Measurements from ENCODE around the gene DIAPH2. TPM values are rescaled to one million over a fixed set of nuclear protein-coding genes. Genes with fewer than 3 reads are reported as not detected.

Gene DIAPH2
- polyA plus RNA-seq, 3 donors, result 6.9 to 7.0 (median 6.9) TPM

DNA sequence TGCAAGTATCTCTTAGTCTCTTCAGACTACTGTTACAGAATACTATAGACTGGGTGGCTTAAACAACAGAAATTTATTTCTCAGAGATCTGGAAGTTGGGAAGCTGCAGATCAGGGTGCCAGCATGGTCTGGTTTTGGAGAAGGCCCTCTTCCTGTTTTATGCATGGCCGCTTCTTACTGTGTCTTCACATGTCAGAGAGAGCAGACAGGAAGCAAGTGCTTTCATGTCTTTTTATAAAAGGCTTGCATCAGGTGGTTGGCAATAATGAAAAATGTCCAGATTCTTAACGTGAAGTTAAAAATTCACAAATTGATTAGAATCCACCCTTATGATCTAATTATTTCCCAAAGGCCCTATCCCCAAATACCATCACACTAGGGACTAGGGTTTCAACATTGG lies 484.0 kb downstream of the DIAPH2 start:
- no peak for DNase-seq

DNA sequence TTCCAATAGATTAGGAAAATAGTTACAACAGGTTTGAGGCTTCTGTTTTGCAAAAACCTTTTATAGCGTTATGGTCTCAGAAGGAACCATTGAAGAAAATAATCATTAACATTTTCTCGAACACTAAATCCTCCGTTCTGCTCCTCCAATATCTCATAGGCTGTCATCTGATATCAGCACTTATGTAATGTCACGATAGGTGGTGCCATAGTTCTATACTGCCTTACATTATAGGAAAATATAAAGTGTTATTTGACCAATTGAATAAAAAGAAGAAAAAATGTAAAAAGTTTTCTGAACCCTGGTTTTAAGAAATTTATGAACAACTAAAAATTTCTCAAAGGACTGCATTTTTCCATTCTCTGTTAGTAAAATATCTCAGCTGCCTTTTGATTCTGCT lies 490.5 kb downstream of the DIAPH2 start:
- no peak for DNase-seq

DNA sequence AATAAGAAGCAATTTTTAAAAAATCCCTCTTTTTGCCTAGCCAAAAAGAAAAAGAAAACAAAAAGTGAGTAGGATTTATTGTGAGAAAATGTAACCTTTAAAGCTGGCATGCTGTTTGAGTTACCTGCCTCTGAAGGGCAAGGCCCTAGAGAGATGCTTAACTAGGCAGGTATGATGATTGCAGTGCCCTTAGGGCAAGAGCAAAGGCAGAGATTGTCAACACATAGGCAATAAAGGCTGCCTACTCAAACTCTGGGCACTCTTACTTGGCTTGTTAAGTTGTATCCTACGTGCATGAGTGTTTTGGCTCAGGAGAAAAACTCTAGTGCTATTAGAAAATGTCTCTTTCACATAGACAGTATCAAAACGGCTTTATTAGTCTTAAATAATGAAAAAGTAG lies 505.0 kb downstream of the DIAPH2 start:
- DNase-seq, result no peak

DNA sequence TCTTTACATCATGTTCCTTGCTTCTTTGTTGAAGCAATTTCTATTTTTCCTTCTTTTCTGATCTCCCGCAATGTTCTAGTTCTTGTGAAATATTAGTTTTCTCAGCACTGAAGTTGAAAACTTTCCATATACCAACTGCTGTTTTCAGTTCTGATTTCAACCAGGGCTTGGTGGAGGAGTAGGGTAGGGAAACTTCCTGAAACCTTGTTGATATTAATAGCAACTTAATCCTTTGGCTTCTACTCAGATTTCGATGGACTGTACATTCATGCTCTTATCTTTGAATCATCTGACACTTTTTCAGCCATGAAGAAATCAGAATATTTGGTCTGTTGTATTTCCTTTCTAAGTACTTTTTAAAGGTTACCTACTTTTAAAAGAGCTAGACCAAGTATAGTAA lies 514.9 kb downstream of the DIAPH2 start:
- no peak for DNase-seq

DNA sequence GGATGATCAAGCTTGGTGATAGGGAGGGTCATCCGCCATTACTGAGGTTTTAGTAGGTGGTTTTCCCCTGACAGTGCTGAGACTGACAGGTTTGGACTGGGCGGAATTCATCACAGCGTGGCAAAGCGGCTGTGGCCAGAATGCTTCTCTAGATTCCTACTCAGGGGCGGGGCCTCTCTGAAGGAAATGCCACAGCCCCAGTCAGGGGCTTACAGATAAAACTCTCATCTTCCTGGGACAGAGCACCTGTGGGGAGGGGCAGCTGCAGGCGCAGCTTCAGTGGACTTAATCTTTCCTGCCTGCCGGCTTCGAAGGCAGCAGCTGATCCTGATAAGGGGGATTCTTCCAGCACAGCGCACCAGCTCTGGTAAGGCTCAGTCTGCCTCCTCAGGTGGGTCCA lies 515.8 kb downstream of the DIAPH2 start:
- DNase-seq, result no peak

DNA sequence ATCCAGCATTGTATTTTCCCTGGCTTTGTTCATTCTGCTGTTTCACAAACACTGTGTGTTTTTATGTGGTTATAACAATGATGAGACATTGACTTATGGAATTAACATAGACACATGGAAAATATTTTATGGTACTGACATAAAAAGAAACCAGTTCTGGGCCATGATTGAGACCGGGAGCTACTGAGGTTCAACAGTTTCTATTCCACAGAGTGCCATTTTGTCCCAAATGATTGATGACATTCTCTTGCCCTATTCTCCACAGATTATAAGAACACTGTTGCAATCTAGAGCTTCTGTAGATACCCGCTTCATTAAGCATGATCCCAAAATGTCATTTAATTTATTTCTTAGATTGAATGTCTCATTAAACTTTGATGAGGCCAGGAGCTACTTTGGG lies 525.9 kb downstream of the DIAPH2 start:
- DNase-seq, result no peak

DNA sequence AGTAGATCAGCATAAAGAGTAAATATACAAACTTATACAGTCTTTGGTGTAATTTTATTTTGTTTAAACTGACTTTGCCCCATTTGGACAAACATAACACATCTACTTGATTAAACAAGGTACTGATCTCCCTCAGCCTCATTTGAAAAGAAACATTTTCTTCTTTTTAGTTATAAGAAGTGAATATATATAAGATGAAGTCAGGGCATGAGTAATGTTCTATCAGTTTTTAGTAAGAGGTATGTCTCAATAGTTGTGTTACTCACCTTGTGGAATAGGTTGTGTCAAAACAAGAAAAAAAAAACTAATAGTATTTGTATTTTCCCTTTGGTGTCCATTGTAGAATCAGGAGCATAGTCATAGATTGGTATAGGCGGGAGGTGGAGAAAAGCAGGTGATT lies 526.4 kb downstream of the DIAPH2 start:
- DNase-seq, result no peak

DNA sequence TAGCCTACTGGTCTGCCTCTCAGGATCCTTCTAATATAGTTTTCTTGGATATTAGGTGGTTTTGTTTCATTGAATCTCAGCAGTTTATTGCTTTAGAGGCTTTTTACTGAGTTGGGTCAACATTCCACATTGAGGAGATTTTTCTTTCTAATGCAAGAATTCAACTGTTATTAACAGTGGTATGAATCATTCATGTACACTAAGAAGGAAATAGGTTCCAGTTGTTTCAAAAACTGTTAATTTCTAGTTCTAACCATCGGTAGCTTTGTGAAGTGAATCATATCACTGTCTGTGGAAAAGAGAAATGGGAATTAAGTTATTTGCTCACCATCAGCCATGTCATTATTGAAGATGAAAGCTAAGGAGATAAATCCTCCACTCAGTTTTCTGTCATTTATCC lies 530.5 kb downstream of the DIAPH2 start:
- no peak for DNase-seq

DNA sequence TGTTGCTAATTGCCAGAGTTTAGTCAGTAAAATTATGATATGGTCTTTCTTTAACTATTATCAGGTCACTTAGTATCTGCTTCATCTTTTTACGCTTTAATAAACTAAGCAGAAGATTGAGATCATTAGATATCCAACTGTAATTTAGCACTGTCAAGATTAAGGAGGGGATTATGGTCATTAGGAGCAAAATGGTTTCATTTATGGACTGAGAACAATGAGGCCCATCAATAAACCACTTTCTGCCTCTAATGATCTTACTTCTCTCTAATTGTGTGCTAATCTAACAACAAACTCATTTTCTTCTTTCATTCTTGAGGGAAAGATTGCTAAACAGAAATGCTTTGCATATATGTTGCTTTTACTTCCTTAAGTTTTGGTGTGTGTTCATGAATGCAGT lies 539.5 kb downstream of the DIAPH2 start:
- no peak for DNase-seq

DNA sequence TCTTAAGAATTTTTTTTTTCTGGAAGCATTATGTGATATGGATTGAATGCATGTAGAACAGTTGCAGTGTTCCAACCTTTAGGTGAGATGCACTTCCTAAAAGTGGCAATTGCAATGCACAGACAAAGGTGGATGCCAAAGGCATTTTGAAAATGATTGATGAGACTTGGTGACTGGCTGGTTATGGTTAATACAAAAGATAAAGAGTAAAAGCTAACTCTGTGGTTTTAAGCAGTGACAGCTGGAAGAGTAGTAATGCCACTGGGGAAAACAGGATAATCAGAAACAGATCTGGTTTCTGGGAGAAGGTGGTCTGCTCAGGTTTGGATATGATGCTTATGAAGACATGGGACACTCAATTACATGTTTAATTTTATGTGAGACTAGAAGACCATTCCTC lies 544.7 kb downstream of the DIAPH2 start:
- no peak for DNase-seq

DNA sequence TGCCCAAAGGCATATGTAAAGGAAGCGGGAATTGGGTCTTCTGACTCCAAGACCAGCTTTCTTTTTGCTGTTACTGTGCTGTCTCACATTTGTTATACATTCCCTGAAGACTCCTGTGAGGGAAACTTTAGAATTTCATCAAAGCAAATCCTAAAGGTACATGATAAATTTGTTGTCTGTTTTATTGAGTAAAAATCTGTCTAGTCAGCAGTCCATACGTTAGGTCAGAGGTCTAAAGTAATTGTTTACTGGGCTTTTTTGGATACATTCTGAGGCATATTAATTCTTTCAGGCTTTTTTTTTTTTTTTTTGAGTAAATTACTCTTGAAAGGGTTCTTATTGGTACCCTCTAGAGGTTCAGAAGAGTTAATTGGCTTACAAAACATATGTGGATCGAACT lies 546.3 kb downstream of the DIAPH2 start:
- DNase-seq, result no peak

DNA sequence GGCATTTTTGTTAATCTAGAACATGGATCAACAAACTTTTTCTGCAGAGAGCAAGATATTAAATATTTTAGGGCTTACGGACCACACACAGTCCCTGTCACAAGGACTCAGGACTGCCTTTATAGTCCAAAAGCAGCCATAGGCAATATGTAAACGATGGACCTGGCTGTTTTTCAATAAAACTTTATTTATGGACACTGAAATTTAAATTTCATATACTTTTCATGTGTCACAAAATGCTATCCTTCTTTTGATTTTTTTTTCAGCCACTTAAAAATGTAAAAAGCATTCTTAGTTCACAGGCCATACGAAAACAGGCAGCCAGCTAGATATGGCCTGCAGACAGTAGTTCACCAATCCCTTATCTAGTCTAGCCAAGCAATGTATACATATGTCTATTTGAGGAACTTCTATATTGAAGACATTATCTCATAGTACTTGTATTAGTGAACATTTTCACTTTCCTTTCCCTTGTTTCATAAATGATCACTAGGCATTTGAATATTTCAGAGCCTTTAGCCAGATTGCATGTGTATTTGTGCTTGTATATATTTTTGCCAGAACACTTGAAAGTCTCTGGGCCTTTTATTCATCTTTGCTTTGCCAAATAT lies 549.9 kb downstream of the DIAPH2 start:
- no peak for DNase-seq

DNA sequence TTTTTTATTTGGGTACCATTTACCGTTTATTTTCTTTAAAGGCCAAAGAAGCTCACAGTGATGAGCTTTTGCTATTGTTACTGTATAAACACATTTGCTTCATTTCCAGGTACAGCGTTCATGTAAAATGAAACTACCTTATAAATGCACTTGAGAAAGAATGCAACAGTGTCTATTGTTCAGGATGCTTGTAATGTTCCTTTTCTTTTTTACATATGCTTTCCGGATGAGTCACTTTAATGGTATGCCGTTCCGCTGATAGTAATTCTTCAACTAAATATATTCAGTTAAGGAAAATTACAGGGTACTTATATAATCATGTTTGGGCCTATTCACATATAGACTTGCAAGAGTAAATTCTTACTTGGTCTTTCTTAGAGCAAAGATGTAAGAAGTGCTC lies 554.0 kb downstream of the DIAPH2 start:
- DNase-seq, result no peak

DNA sequence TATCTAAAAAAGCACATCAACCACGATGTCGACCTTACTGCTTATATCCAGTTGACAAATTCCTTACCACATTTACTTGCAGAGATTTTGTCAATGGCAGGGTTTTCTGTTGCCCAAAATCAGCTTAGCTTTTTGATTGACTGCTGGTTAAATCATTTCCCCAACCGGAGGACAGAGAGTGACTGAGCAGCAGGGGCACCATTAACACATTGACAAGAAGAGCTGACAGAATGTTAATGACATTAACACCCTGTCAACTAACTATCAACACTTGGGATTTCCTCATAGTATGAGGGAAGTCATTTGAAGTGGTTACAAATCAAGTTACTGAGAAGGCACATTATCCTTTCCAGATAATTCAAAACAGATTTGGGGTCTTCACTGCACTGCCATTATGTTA lies 567.5 kb downstream of the DIAPH2 start:
- DNase-seq, result no peak

DNA sequence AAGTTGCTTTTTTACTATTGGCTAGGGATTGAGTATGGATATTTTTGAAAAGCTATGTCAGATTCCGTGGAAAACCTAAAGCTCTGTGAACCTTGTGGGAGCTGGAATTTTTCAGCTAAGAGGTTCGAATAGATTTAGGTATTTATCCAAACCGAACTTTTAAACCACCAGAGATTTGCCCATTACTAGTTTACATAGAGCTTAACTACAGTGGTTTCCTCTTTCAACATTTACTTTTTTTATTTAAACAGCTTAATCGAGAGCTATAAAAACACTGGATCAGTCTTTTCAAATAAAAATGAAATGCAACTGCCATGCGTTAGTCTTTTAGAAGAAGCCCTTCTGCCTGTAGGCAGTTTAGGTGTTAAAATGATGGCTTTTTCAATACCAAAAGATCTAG lies 576.0 kb downstream of the DIAPH2 start:
- no peak for DNase-seq

DNA sequence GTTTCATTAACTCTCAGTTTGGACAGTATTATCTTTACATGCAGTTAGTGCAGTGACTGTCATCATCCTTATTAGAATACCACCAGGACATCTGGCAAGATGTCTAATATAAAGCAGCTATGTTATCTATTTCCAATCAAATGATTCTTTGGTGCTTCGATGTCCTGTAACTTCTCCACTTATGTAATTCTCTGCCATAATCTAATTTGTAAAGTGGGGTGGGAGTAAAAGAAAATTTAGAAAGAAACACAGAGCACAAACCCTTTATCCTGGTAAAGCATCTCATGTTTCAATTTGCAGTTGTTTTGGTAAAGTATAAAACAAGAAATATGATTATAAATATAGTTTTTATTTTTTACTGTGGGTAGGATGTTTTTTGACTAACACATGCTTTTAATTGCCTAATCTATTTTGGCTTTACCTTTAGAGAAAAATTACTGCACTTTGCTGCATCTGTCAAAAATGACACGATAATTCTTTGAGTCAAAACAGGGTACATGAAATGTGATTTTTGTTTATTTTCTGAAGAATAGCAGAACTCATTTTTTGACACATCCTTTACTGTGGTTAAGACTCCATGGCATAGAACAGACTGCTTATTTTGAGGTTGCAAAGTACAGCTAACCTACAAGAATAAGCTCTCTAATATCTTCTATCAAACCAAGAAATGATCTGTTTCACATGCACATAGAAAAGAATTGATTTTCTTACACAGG lies 581.9 kb downstream of the DIAPH2 start:
- no peak for DNase-seq

DNA sequence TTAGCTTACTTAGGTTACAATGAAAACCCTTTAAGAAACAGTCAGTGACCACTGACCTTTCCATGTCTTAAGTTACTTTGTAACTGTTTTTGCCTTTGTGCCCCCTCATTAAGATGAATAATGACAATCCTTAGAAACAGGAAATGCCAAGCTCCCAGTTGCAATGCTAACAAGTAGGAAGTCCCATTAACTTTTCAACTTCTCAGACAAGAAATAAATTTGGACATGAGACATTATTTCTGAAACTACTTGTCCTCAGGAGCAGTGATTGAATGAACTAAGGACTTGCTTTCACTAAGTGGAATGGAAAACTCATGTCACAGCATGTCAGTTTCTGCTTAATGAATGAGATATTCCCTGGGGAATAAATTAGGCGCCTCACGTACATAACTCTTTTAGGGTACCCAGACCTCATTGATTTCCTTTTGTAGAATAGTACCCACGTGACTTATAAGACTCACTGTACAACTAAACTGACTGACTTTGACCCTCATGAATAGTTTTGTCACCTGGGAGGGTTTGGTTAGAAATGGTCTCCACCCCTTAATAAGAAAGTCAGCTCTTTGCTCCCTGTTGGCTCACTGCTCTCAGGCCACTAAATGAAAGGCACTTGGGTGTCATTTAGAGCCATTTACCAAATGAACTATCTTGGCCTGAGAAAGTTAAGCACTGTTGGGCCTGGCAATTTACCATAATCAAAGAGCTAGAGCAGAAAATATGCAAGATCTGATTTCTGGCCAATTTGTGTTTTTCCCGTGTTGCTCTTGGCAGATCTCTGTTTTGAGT lies 582.9 kb downstream of the DIAPH2 start:
- peak; percentile 57 for DNase-seq

DNA sequence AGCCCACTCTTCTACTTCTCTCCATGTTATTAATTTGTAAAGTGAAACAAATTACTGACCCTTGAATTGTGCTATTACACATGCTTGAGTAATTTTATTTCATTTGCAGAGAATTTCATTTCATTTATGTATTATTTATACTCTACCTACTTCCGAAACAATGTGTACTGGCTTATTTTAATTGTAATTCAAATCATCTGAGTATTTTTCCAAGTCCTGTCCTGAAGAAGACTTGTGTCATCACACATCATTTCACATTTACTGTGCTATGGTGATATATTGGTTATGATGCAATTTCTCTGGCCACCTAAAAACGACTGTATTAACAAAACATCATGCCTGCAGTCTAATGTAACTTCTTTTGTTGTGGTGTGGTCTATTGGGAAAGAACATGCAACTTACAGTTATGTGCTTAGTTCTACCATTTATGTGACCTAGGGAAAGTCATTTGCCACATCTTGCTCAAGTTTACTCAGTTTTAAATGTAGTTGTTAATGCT lies 583.6 kb downstream of the DIAPH2 start:
- DNase-seq, result no peak

DNA sequence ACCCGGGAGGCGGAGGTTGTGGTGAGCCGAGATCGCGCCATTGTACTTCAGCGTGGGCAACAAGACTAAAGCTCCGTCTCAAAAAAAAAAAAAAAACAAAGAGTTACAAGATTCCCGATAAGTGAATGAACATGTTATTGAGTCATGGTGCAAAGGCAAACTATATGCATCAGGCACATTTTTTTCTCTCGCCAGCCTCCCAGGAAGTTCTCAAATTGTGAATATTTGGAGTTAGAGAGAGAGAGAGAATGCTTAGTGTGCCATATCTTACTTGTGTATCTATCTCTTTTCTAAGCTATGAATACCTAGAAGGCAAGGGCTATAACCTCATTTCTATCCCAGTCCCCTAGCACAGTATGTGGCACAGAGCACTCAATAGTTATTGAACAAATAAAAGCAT lies 599.9 kb downstream of the DIAPH2 start:
- DNase-seq, result no peak

DNA sequence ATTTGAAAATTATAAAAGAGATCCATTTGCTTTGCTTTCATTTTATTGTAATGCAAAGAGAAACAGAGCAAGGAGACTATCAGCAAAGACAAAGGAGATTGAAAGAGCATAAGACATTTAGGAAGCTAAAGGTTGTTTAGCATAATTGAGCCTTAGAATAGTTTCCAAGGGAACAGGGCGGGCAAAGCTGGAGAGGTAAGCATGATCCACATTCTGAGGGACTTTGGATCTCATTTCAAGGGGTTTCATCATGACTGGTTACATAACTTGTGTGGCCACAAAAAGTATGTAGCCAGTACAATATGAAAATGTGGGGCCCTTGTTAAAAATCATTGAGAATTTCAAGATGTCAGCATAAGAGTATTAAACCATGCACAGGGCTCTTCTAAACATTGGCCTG lies 605.6 kb downstream of the DIAPH2 start:
- DNase-seq, result no peak

DNA sequence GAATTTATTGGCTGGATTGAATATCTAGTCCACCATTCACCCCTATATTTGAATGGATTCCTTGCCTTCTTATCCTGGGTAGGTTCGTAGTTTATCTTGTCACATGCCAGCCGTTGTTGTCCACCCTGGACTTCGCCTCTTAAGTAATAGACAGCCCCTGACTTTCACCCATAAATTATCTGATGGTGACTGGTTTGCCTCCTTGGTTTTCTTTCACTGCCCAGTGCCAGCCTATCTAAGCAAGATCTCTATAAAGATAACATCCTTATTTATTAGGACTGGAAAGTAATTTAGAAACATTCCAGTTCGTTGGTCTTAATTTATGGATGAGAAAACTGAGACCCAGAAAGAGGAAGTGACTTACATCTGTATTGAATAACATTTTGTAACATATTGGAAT lies 609.4 kb downstream of the DIAPH2 start:
- peak; percentile 48 for DNase-seq

DNA sequence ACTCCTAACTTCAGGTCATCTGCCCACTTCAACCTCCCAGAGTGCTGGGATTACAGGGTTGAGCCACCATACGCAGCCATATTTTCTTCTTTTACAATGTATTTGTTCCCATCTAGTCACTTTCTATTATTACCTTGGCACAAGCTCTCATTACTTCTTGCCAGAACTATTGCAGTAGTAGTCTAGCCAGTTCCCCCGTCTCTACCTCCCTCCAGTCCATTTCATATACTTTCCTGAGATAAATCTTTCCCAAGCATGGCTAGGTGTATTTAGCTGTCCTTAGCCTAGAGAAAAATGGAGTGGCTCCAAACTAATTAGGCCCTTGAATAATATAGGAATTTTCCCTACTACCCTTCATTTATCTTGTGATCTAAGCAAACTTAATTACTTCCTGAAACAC lies 611.3 kb downstream of the DIAPH2 start:
- no peak for DNase-seq
